Measurements from ENCODE around the gene TSPAN9.

TSPAN9 gene

DNA sequence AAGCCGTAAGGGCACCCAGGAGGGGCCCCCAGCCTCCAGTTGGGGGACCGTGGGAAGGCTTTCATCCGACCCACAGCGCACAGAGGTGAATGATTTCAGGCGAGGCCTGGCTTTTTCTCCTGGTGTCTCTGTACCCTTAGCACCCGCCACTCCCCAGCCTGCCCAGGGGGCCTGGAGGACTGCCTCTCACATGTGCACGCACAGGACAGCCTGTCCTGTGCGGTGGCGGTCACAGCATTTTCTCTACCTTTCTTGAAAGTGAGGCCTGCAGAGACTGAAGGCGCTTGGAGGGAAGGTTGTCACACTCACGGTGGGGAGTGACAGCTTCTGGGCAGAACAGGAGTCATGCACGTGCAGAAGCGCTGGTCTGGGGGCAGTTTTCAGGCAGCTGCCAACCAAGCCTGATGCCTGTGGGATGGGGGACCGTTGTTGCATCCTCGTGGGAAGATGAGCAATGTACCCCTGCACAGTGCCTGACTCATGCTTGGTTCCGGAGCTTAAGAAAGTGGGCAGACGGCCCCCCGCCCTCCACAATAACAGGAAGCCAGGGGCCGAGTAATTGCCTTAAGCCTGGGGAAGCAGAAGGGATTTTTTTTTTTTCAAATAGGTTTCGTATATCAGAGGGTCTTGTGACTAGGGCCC, 148.1 kb downstream of the TSPAN9 start:
- Histone ChIP-seq H3K27me3 (ENCODE audit: insufficient read depth, poor library complexity, severe bottlenecking) (peaks cover 2% of the 10 kb centered on the region), H3K27ac (replicated peaks) (no peak overlapping the region), H3K4me3 (replicated peaks; ENCODE audit: insufficient read depth, low read length) (no peak overlapping the region)
- TF ChIP-seq GABPA (IDR thresholded peaks at IDR 0.05; ENCODE audit: low read depth): no peak
- TF ChIP-seq POLR2AphosphoS5 (IDR thresholded peaks at IDR 0.05; ENCODE audit: low read depth): no peak
- TF ChIP-seq, protein P1, sequence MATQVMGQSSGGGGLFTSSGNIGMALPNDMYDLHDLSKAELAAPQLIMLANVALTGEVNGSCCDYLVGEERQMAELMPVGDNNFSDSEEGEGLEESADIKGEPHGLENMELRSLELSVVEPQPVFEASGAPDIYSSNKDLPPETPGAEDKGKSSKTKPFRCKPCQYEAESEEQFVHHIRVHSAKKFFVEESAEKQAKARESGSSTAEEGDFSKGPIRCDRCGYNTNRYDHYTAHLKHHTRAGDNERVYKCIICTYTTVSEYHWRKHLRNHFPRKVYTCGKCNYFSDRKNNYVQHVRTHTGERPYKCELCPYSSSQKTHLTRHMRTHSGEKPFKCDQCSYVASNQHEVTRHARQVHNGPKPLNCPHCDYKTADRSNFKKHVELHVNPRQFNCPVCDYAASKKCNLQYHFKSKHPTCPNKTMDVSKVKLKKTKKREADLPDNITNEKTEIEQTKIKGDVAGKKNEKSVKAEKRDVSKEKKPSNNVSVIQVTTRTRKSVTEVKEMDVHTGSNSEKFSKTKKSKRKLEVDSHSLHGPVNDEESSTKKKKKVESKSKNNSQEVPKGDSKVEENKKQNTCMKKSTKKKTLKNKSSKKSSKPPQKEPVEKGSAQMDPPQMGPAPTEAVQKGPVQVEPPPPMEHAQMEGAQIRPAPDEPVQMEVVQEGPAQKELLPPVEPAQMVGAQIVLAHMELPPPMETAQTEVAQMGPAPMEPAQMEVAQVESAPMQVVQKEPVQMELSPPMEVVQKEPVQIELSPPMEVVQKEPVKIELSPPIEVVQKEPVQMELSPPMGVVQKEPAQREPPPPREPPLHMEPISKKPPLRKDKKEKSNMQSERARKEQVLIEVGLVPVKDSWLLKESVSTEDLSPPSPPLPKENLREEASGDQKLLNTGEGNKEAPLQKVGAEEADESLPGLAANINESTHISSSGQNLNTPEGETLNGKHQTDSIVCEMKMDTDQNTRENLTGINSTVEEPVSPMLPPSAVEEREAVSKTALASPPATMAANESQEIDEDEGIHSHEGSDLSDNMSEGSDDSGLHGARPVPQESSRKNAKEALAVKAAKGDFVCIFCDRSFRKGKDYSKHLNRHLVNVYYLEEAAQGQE (IDR thresholded peaks at IDR 0.05; ENCODE audit: insufficient replicate concordance, low read depth): no peak
- TF ChIP-seq SPI1 (IDR thresholded peaks at IDR 0.05; ENCODE audit: borderline replicate concordance, low read depth): no peak
- no peak for DNase-seq (ENCODE audit: low read depth in 1 of 2, low spot score in 1 of 2)

DNA sequence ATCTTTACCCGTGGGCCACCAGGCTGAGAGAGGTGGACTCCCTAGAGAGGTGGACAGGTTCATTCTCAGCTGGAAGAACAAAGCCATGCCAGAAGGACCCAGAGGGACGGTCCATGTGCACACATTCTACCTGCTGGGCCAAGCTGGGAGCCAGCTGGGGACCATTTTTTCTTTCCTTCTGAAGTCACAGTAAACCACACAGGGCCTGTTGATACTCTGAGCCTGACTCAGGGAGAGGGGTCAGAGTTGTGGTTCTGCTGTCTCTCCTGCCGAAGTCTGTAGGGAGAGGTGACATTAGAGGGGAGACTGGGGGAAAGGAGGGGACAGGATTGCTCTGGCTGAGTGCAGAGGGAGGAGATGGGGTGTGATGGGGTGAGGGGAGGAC, 148.6 kb downstream of the TSPAN9 start:
- no peak for DNase-seq (ENCODE audit: low read depth in 1 of 2, low spot score in 1 of 2)
- no peak for TF ChIP-seq SPI1 (IDR thresholded peaks at IDR 0.05; ENCODE audit: borderline replicate concordance, low read depth)
- TF ChIP-seq GABPA (IDR thresholded peaks at IDR 0.05; ENCODE audit: low read depth): no peak
- TF ChIP-seq, protein P2, sequence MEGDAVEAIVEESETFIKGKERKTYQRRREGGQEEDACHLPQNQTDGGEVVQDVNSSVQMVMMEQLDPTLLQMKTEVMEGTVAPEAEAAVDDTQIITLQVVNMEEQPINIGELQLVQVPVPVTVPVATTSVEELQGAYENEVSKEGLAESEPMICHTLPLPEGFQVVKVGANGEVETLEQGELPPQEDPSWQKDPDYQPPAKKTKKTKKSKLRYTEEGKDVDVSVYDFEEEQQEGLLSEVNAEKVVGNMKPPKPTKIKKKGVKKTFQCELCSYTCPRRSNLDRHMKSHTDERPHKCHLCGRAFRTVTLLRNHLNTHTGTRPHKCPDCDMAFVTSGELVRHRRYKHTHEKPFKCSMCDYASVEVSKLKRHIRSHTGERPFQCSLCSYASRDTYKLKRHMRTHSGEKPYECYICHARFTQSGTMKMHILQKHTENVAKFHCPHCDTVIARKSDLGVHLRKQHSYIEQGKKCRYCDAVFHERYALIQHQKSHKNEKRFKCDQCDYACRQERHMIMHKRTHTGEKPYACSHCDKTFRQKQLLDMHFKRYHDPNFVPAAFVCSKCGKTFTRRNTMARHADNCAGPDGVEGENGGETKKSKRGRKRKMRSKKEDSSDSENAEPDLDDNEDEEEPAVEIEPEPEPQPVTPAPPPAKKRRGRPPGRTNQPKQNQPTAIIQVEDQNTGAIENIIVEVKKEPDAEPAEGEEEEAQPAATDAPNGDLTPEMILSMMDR (IDR thresholded peaks at IDR 0.05; ENCODE audit: insufficient read depth, low read length): no peak
- no peak for TF ChIP-seq POLR2AphosphoS5 (IDR thresholded peaks at IDR 0.05; ENCODE audit: low read depth)
- TF ChIP-seq, protein P1 (IDR thresholded peaks at IDR 0.05; ENCODE audit: insufficient replicate concordance, low read depth): no peak
- Histone ChIP-seq H3K27ac (replicated peaks) (no peak overlapping the region), H3K27me3 (ENCODE audit: insufficient read depth, poor library complexity, severe bottlenecking) (peaks cover 5% of the 10 kb centered on the region), H3K4me3 (replicated peaks; ENCODE audit: insufficient read depth, low read length) (no peak overlapping the region)

DNA sequence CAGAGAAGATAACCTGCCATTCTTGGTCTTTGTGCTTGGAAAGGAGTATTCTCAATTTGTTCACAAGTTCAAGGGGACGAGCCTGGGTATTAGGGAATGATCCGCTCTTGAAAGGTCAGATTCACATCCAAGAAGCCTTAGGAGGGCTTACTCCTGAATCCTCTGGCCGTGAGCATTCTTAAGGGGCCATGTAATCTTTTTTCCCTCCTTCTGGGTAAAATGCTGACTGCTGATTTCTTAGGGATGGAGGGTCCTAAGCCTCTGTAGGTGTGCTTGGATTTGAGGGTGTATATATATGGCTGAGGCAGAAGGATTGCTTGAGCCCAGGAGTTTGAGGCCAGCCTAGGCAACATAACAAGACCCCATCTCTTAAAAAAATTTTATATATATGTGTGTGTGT, 149.1 kb downstream of the TSPAN9 start:
- peaks cover 5% of the 10 kb centered on the region for H3K27me3 ChIP-seq (ENCODE audit: insufficient read depth, poor library complexity, severe bottlenecking)

More for the DNA sequence above, 149.1 kb downstream of the TSPAN9 start:
- TF ChIP-seq SPI1 (IDR thresholded peaks at IDR 0.05; ENCODE audit: borderline replicate concordance, low read depth) (no peak), POLR2AphosphoS5 (IDR thresholded peaks at IDR 0.05; ENCODE audit: low read depth) (no peak), GABPA (IDR thresholded peaks at IDR 0.05; ENCODE audit: low read depth) (no peak)
- TF ChIP-seq, protein P1 (IDR thresholded peaks at IDR 0.05; ENCODE audit: insufficient replicate concordance, low read depth): no peak
- TF ChIP-seq, protein P2 (IDR thresholded peaks at IDR 0.05; ENCODE audit: insufficient read depth, low read length): no peak
- H3K27ac ChIP-seq (replicated peaks): no peak overlapping the region
- no peak for DNase-seq (ENCODE audit: low read depth in 1 of 2, low spot score in 1 of 2)
- H3K4me3 ChIP-seq (replicated peaks; ENCODE audit: insufficient read depth, low read length): no peak overlapping the region
